Left hindlimb (tissue), 1 donor: Measurements from ENCODE around the gene GPBP1.
"Not testable (repeated sequence)": the region's sequence is repeated elsewhere in the genome, so short reads cannot be mapped to it uniquely, and the experiment has no call there.

Source experiments
- DNase-seq: peaks from one replicate; pipeline ENCODE4 v3.0.0-alpha.2; 2018

The GPBP1 gene

GRCh38 chr5:57173319-57174127, at the start of gene GPBP1:
Gene GPBP1, plus strand, starts transcription at chr5:57174059. Its CDS starts 40,072 bp downstream, at chr5:57214131.
- peak; percentile 99 for DNase-seq

DNA sequence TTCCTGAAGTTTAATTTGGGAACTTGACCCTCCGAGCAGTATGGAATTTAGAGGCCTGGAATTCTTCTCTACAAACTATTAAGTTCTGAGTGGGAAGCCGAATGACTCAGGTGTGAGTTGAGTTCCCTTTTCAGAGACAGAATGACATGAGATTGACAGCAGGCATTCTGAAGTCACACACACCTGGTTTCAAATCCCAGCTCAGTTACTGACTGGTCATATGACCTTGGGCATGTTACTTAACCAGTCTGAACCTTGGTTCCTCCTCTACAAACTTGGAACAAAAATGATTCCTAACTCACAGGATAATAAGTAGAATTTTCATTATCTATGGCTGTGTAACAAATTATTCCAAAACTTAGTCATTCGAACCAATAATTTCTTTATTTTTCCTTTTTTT, 45.5 kb upstream of the GPBP1 start:
- DNase-seq, result no peak

GRCh38 chr5:57133574-57133973, 40.3 kb upstream of the GPBP1 start:
- DNase-seq, result no peak

DNA sequence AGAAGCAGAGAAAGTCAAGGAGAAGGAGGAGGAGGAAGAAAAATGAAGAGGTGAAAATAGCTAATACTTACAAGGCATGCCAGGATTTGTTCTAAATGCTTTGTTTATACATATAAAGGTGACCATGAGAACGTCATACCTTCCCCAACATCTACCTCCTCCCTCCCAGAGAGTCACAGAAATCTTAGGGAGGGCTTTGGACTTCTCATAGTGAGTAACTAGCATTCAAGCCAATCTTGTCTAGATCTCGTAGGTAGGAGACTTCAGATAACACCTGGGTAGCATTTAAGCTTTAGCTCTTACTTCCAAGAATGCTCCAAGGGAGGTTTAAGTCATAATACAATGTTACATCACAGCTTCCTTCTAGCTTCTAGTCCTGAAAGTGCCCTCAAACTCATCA, 36.5 kb upstream of the GPBP1 start:
- no peak for DNase-seq

- DNase-seq, result no peak
Observed at GRCh38 chr5:57152316-57152715, 21.5 kb upstream of the GPBP1 start.

GRCh38 chr5:57155033-57155432, 18.8 kb upstream of the GPBP1 start:
- DNase-seq, result no peak

- DNase-seq, result no peak
Observed at GRCh38 chr5:57157131-57157530, 16.7 kb upstream of the GPBP1 start.

DNA sequence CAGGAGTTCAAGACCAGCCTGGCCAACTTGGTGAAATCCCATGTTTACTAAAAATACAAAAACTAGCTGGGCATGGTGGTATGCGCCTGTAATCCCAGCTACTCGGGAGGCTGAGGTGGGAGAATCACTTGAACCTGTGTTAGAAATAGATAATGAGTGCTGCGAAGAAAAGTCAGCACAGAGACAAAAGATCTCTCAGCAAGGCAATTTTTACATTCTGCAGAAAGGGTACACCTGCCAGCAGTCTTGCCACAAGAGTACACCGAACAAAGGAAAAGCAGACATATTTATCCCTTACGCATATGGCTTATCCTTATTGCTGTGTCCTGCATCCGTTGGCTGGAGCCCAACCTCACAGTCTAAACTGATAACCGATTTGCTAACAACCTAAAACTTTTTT, 16.2 kb upstream of the GPBP1 start:
- no peak for DNase-seq

DNA sequence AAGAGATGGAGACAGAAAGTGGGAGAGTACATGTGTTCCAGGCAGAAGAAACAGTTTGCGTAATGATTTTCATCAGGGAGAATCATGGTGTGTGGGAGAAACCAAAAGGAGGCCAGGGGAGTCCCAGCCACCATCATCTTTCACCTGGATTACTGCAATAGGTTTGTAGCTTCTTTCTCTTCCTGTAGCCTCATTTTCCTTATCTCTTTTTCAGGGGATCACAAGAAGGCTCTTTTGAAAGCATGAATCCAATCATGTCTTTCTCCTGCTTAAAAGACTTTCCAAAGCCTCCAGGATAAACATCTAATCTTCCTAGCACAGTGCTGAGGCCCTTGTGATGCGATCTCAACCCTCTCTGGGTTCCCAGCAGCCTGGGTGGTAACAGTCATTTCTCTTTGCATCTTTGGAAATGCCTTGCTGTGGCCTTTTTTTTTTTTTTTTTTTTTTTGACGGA, 10.3 kb upstream of the GPBP1 start:
- DNase-seq, result no peak

GRCh38 chr5:57164124-57164523, 9.7 kb upstream of the GPBP1 start:
- no peak for DNase-seq

GRCh38 chr5:57165171-57165570, 8.7 kb upstream of the GPBP1 start:
- DNase-seq, result not testable (repeated sequence)

GRCh38 chr5:57166276-57166675, 7.6 kb upstream of the GPBP1 start:
- no peak for DNase-seq

GRCh38 chr5:57167201-57167600, 6.7 kb upstream of the GPBP1 start:
- DNase-seq, result no peak

DNA sequence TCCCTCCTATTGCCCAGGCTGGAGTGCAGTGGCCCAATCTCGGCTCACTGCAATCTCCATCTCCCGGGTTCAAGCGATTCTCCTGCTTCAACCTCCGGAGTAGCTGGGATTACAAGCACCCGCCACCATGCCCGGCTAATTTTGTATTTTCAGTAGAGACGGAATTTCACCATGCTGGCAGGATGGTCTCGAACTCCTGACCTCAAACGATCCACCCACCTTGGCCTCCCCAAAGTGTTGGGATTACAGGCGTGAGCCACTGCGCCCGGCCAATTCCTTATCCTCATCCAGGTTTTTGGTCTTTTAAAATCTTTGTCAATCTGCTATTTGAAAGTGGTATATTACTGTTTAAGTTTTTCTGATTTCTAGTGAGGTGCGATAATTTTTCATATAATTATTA, 3.7 kb upstream of the GPBP1 start:
- DNase-seq, result not testable (repeated sequence)

GRCh38 chr5:57171816-57172465, 1.9 kb upstream of the GPBP1 start:
- DNase-seq, result no peak

GRCh38 chr5:57172466-57173318, 1.2 kb upstream of the GPBP1 start:
- no peak for DNase-seq

- DNase-seq, result no peak
Observed at GRCh38 chr5:57174128-57174889, 450 bp downstream of the GPBP1 start.

DNA sequence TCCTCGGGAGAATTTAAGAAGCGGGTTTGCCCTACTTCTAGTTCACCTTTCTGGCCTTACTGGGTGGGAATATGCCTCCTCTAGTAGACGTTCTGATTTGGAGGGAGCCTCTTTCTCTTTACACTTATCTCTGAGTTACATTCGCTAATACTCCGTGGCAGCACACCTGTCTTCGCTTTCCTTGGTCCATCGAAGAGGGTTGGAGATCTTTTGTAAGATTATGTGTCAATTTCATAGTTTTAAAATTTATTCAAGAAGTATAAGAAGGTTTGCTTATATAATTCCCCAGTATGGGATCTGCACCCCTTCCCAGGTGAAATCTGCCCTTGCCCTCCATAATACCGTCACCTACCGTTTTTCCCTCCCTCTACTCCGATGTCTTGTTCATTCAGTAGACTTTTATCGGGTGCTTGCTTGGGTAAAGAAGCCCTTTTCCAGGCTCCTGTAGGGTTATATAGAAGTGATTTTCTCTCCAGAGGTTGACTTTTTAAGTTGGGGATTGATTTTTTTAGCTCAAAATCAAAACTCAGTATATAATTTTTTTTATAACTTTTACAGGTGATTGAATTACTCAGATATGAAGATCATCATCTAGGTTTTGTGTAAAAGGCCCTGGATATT, 1.1 kb downstream of the GPBP1 start:
- DNase-seq, result no peak

GRCh38 chr5:57175551-57176309, 1.9 kb downstream of the GPBP1 start:
- DNase-seq, result no peak

GRCh38 chr5:57176350-57176857, 2.5 kb downstream of the GPBP1 start:
- no peak for DNase-seq
